ENCODE data around the gene SACM1L. TPM values are rescaled to one million over a fixed set of nuclear protein-coding genes. Genes with fewer than 3 reads are reported as not detected.

The SACM1L gene
- total RNA-seq, 6 experiments from 2014 or later: 43.9 to 51.3 (median 47.8) TPM

DNA sequence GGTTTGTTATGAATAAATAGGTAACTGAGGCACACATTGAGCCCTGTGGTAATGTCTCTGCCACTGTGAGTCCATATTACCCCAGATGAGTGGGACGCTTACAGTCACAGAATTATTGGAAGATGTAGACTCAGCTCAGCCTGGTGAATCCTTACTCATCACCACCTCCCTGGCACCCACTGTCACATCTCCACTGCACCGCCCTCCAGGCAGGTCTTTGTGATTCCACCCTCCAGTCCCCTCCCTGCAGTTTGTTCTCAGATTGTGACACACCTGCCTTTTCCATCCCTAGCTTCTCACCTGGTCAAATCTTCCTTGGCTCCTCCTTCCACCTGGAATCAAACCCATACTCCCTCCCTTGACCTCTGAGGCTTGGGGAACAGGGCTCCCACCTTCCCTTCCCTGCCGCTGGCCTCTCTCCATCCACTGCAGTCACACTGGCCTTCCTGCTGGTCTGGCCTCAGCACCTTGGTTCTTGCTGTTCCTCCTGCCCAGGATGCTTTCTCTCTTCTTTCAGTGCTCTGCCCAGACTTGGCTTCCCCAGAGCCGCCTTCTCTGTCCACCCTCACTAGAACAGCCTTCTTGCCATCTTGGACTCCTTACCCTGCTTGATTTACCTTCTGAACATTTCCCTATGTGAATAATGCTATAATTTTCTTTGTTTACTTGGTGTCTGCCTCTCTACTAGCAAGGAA, 97.8 kb downstream of the SACM1L start:
- TF ChIP-seq, protein P1, sequence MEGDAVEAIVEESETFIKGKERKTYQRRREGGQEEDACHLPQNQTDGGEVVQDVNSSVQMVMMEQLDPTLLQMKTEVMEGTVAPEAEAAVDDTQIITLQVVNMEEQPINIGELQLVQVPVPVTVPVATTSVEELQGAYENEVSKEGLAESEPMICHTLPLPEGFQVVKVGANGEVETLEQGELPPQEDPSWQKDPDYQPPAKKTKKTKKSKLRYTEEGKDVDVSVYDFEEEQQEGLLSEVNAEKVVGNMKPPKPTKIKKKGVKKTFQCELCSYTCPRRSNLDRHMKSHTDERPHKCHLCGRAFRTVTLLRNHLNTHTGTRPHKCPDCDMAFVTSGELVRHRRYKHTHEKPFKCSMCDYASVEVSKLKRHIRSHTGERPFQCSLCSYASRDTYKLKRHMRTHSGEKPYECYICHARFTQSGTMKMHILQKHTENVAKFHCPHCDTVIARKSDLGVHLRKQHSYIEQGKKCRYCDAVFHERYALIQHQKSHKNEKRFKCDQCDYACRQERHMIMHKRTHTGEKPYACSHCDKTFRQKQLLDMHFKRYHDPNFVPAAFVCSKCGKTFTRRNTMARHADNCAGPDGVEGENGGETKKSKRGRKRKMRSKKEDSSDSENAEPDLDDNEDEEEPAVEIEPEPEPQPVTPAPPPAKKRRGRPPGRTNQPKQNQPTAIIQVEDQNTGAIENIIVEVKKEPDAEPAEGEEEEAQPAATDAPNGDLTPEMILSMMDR (IDR thresholded peaks at IDR 0.05): no peak
- H3K4me1 Mint-ChIP-seq (ENCODE audit: low read depth): no peaks in the 10 kb centered on the region
- no peak overlapping the region for H3K4me3 Mint-ChIP-seq
- H3K36me3 Mint-ChIP-seq (ENCODE audit: low read depth): peaks cover 11% of the 10 kb centered on the region
- peaks cover 55% of the 10 kb centered on the region for H3K27me3 Mint-ChIP-seq (ENCODE audit: insufficient read depth)
- H3K27ac Mint-ChIP-seq: no peak overlapping the region
- H3K9me3 Mint-ChIP-seq: peaks cover 18% of the 10 kb centered on the region
- DNase-seq: no peak

DNA sequence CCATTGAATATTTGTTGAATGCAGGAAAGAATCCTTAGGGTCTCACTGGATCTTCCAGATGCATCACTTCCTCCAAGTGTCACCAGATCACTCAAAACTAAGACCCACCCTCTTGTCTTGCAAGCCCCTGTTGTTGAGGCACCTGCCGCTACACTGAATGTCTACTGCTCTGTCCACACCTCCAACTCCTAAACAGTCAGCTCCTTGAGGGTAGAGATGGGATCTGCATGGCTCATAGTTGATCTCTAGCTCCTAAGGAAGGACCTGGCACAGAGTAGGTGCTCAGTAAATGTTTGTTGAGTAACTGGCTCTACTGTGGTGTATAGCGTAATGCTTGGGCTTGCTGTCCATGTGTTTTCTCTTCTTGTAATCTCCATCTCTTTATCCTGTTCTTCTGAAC, 98.4 kb downstream of the SACM1L start:
- Mint-ChIP-seq H3K36me3 (ENCODE audit: low read depth) (peaks cover 11% of the 10 kb centered on the region), H3K4me1 (ENCODE audit: low read depth) (no peaks in the 10 kb centered on the region), H3K27me3 (ENCODE audit: insufficient read depth) (peaks cover 57% of the 10 kb centered on the region), H3K27ac (no peak overlapping the region), H3K4me3 (no peak overlapping the region), H3K9me3 (peaks cover 18% of the 10 kb centered on the region)
- TF ChIP-seq, protein P1 (IDR thresholded peaks at IDR 0.05): no peak
- no peak for DNase-seq

DNA sequence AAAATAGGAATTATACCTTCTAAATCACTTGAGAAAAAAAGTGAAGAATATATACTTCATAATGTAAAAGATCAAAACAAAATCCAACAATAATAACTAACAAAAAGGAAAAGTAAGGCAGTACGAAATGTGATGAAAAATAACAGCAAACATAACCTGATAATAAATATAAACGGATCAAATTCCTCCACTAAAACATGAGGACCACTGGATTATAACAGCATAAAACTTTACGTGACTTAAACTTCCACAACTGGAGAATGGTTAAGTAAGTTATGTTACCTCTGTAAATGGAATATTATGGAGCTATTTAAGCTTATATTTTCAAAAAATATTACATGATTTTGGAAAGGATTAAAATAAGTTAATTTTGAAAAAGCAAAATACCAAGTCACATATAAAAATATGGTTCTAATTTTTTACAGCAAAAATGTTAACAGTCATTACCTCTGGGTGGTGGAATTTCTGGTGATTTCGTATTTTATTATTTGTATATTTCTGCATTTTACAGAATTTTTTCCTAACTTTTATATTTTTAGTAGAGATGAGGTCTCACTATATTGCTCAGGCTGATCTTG, 100.1 kb downstream of the SACM1L start:
- TF ChIP-seq, protein P1 (IDR thresholded peaks at IDR 0.05): no peak
- Mint-ChIP-seq H3K9me3 (peaks cover 18% of the 10 kb centered on the region), H3K27ac (no peak overlapping the region), H3K4me1 (ENCODE audit: low read depth) (no peaks in the 10 kb centered on the region), H3K4me3 (no peak overlapping the region), H3K36me3 (ENCODE audit: low read depth) (peaks cover 11% of the 10 kb centered on the region), H3K27me3 (ENCODE audit: insufficient read depth) (peaks cover 65% of the 10 kb centered on the region)
- no peak for DNase-seq

DNA sequence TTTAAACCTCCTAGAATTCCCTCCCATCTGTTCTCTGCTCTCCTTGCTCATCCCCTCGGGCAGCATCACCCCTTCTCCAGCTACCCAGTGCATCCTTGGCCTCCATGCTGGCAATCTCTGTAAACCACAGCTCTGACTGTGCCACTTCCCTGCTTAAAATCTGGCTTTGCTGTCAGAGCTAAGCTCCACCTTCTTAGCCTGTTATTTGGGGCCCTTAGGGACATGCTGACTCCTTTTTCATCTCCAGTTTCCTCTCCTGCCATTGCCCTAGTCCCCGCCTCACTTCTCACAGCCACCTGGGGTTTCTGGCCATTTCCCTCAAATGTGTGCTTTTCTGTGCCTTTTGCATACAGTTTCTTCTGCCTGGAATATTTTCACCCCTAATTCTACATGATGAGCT, 101.4 kb downstream of the SACM1L start:
- peaks cover 11% of the 10 kb centered on the region for H3K36me3 Mint-ChIP-seq (ENCODE audit: low read depth)
- H3K27ac Mint-ChIP-seq: no peak overlapping the region
- no peak for DNase-seq

DNA sequence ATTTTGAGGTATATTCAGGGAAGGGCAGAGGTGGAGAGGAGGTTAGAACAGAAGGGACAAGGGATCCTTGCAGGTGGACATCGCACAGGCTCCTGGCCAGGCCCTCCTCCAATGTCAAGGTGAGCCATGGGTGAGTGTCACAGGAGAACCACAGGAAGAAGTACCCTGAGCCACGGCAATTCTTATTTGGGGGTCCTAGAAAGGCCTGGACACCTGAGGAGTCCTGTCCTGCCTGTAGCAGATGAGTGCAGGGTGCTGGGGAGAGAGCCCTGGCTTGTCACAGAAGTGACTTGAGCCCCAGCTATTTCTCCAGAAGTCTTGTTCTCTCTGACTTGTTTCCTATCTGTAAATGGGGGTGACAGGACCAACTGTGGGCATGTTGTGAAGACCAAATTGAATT, 102.8 kb downstream of the SACM1L start:
- TF ChIP-seq, protein P1 (IDR thresholded peaks at IDR 0.05): no peak
- Mint-ChIP-seq H3K27ac (no peak overlapping the region), H3K9me3 (peaks cover 18% of the 10 kb centered on the region), H3K4me3 (no peak overlapping the region), H3K36me3 (ENCODE audit: low read depth) (peaks cover 11% of the 10 kb centered on the region), H3K4me1 (ENCODE audit: low read depth) (no peaks in the 10 kb centered on the region), H3K27me3 (ENCODE audit: insufficient read depth) (peaks cover 65% of the 10 kb centered on the region)
- DNase-seq: no peak

More for the DNA sequence above, 101.4 kb downstream of the SACM1L start:
- peaks cover 18% of the 10 kb centered on the region for H3K9me3 Mint-ChIP-seq
- peaks cover 68% of the 10 kb centered on the region for H3K27me3 Mint-ChIP-seq (ENCODE audit: insufficient read depth)
- no peak overlapping the region for H3K4me3 Mint-ChIP-seq
- TF ChIP-seq, protein P1 (IDR thresholded peaks at IDR 0.05): no peak
- H3K4me1 Mint-ChIP-seq (ENCODE audit: low read depth): no peaks in the 10 kb centered on the region

Data from HFFc6 (cell line).